Natural killer cell (primary cell): ENCODE results near the gene CLEC1A. TPM values are rescaled to one million over a fixed set of nuclear protein-coding genes. Genes with fewer than 3 reads are reported as not detected.

Source experiments
- ATAC-seq, 3 donors: fragments of 150-1000 bp in 2 of 3; fragments of 200-7000 bp in 1 of 3; cut with Tn5 transposase; 1 replicate in 1 of 3; 2 replicates in 2 of 3; pipeline ENCODE4 v1.10.0; 2021; ENCODE audit warnings: mild to moderate bottlenecking in 2 of 3, moderate library complexity in 2 of 3
- DNase-seq, 2 donors: peaks; one replicate each; pipeline versions ENCODE4 v3.0.0 to v3.0.0-alpha.2; 2013 to 2021; ENCODE audit warnings: mixed read lengths in 1 of 2
- H3K27ac ChIP-seq: one replicate; pipeline ENCODE4 v1.5.1; 2013; ENCODE audit warnings: mild to moderate bottlenecking, low read length
- H3K27me3 ChIP-seq: one replicate; pipeline ENCODE4 v1.6.1; 2013; ENCODE audit warnings: low read length; ENCODE audit not compliant: control insufficient read depth, insufficient read depth
- H3K36me3 ChIP-seq: one replicate; pipeline ENCODE4 v1.6.1; 2013; ENCODE audit warnings: low read length; ENCODE audit not compliant: control insufficient read depth, insufficient read depth
- H3K4me1 ChIP-seq: one replicate; pipeline ENCODE4 v1.6.1; 2013; ENCODE audit warnings: low read length; ENCODE audit not compliant: control insufficient read depth, insufficient read depth
- H3K4me3 ChIP-seq: one replicate; pipeline ENCODE4 v1.5.1; 2013; ENCODE audit warnings: low read length
- H3K9me3 ChIP-seq: one replicate; pipeline ENCODE4 v1.6.1; 2013; ENCODE audit warnings: low read length; ENCODE audit not compliant: control insufficient read depth, insufficient read depth
- H3K27ac Mint-ChIP-seq, 2 donors: one replicate each; pipeline ENCODE4 v1.8.0; 2022; ENCODE audit warnings: mild to moderate bottlenecking in 2 of 2, mixed read lengths in 2 of 2, moderate library complexity in 1 of 2
- H3K27me3 Mint-ChIP-seq, 2 donors: one replicate each; pipeline ENCODE4 v1.8.0; 2022; ENCODE audit warnings: low read depth in 2 of 2, mixed read lengths in 2 of 2
- H3K36me3 Mint-ChIP-seq: one replicate; pipeline ENCODE4 v1.8.0; 2022; ENCODE audit warnings: mixed read lengths
- H3K4me1 Mint-ChIP-seq, 2 donors: one replicate each; pipeline ENCODE4 v1.8.0; 2022; ENCODE audit warnings: mixed read lengths in 2 of 2
- H3K4me3 Mint-ChIP-seq: one replicate; pipeline ENCODE4 v1.8.0; 2022; ENCODE audit warnings: mild to moderate bottlenecking, moderate library complexity, mixed read lengths
- H3K9me3 Mint-ChIP-seq, 2 donors: one replicate each; pipeline ENCODE4 v1.8.0; 2022; ENCODE audit warnings: mixed read lengths in 2 of 2
- CTCF ChIP-seq: fragments of 200-600 bp; IDR thresholded peaks from one replicate; pipeline ENCODE4 v1.8.0; 2022; ENCODE audit warnings: antibody characterized with exemption
- WGBS: methylation state at CpG from one replicate; pipeline ENCODE4 v1.1.7; 2013; ENCODE audit warnings: missing lambda C conversion rate; ENCODE audit not compliant: insufficient coverage; 5-methylcytosine and 5-hydroxymethylcytosine counted together
- intact Hi-C: fragments of 100-400 bp; cut with micrococcal nuclease; formaldehyde crosslinking; loops from one replicate; pipeline ENCODE4 v1.14.2; 2022
- total RNA-seq, 4 donors: library from RNA; stranded (reverse); fragments of 120-200 nt in 1 of 4; gene quantifications; one replicate each; pipeline versions ENCODE4 v1.2.3 to v1.2.4, GENCODE V29; 2013 to 2022

CLEC1A gene
- total RNA-seq = not detected
- total RNA-seq (2013) = 0.18 TPM

- H3K27ac ChIP-seq = no peak within 1 kb of the TSS
- WGBS = 89% methylated on average over 10 of the region's 10 CpGs
- H3K36me3 Mint-ChIP-seq = peaks cover 5% of the 10 kb centered on the region
Observed at GRCh38 chr12:10098791-10099190, at the start of gene CLEC1A. Gene CLEC1A, minus strand, starts transcription at chr12:10098985. Its CDS starts 63 bp downstream, at chr12:10098922.

GRCh38 chr12:10147714-10148403 lies 49.1 kb upstream of the CLEC1A start:
- H3K4me3 ChIP-seq = no peak overlapping the region
- peaks cover 9 to 16% of the 10 kb centered on the region in 2 donors for H3K27me3 Mint-ChIP-seq
- H3K9me3 Mint-ChIP-seq = no peaks in the 10 kb centered on the region
- H3K4me1 ChIP-seq = peaks cover under 1% of the 10 kb centered on the region
- H3K4me1 Mint-ChIP-seq = peaks cover under 1% of the 10 kb centered on the region in 2 donors
- H3K27ac ChIP-seq = no peak overlapping the region
- no peaks in the 10 kb centered on the region for H3K36me3 ChIP-seq
- peaks cover 2% of the 10 kb centered on the region for H3K27me3 ChIP-seq
- WGBS = 90% methylated on average over 3 of the region's 5 CpGs
- intact Hi-C loops = loop anchor here (10.0 kb wide), 1 partner anchor 203 kb away; no protein-coding TSS in a partner anchor
- H3K4me3 Mint-ChIP-seq = no peak overlapping the region
- no peak for TF ChIP-seq CTCF
- no peak for DNase-seq
- ATAC-seq = no peak
- no peaks in the 10 kb centered on the region for H3K36me3 Mint-ChIP-seq
- H3K27ac Mint-ChIP-seq = no peak overlapping the region
- H3K9me3 ChIP-seq = no peaks in the 10 kb centered on the region

More at GRCh38 chr12:10098791-10099190, at the start of gene CLEC1A:
- H3K4me3 ChIP-seq = no peak within 1 kb of the TSS
- no peaks in the 10 kb centered on the region for H3K36me3 ChIP-seq
- no peak within 1 kb of the TSS for H3K27ac Mint-ChIP-seq
- H3K27me3 Mint-ChIP-seq = peaks cover 3 to 5% of the 10 kb centered on the region in 2 donors
- H3K4me1 ChIP-seq = peaks cover 3% of the 10 kb centered on the region
- H3K4me3 Mint-ChIP-seq = no peak within 1 kb of the TSS
- peaks cover 7% of the 10 kb centered on the region for H3K27me3 ChIP-seq
- TF ChIP-seq CTCF = no peak
- DNase-seq (no peak), ATAC-seq (no peak)
- intact Hi-C loops = no loop called here
- H3K9me3 Mint-ChIP-seq = peaks cover 0 to 3% of the 10 kb centered on the region in 2 donors
- no peaks in the 10 kb centered on the region for H3K9me3 ChIP-seq
- H3K4me1 Mint-ChIP-seq = peaks cover 0 to 6% of the 10 kb centered on the region in 2 donors

GRCh38 chr12:10142976-10143589 lies 44.3 kb upstream of the CLEC1A start:
- H3K27ac Mint-ChIP-seq = no peak overlapping the region
- no peaks in the 10 kb centered on the region for H3K9me3 ChIP-seq
- TF ChIP-seq CTCF = no peak
- no peak for ATAC-seq
- intact Hi-C loops = loop anchor here (10.0 kb wide), 1 partner anchor 198 kb away; no protein-coding TSS in a partner anchor
- H3K27me3 Mint-ChIP-seq = peaks cover 9 to 16% of the 10 kb centered on the region in 2 donors
- WGBS = 0% methylated on average over 1 of the region's 1 CpG
- H3K36me3 Mint-ChIP-seq = no peaks in the 10 kb centered on the region
- H3K27ac ChIP-seq = no peak overlapping the region
- H3K27me3 ChIP-seq = peaks cover 4% of the 10 kb centered on the region
- DNase-seq = no peak
- no peak overlapping the region for H3K4me3 ChIP-seq
- H3K4me1 Mint-ChIP-seq = no peaks in the 10 kb centered on the region
- no peak overlapping the region for H3K4me3 Mint-ChIP-seq
- no peaks in the 10 kb centered on the region for H3K36me3 ChIP-seq
- H3K9me3 Mint-ChIP-seq = no peaks in the 10 kb centered on the region
- no peaks in the 10 kb centered on the region for H3K4me1 ChIP-seq
